ENCODE data around the gene FAM50B. TPM values are rescaled to one million over a fixed set of nuclear protein-coding genes. Genes with fewer than 3 reads are reported as not detected.

Gene FAM50B
- total RNA-seq, 4 donors from 2014 or later: 12.5 to 26.6 (median 17.6) TPM

- H3K9me3 ChIP-seq: no peaks in the 10 kb centered on the region
- no peaks in the 10 kb centered on the region for H3K27me3 ChIP-seq
- H3K4me3 ChIP-seq: no peak overlapping the region
- peaks cover 15 to 42% (median 22%) of the 10 kb centered on the region in 4 donors for H3K4me1 ChIP-seq
- intact Hi-C loops (cut with DNase I): loop anchor here (10.0 kb wide), 1 partner anchor 569 kb away; no protein-coding TSS in a partner anchor
- peak overlapping the region in 2 of 4 donors; percentile 25 to 57 for H3K27ac ChIP-seq (replicated peaks in 1 of 4)
- H3K36me3 ChIP-seq: no peaks in the 10 kb centered on the region
- TF ChIP-seq CTCF (IDR thresholded peaks at IDR 0.05) (no peak), POLR2A (IDR thresholded peaks at IDR 0.05; ENCODE audit: low read depth) (no peak), EP300 (IDR thresholded peaks at IDR 0.05) (no peak), POLR2AphosphoS5 (IDR thresholded peaks at IDR 0.05) (no peak)
- WGBS: 79% methylated on average over 9 of the region's 9 CpGs
- no peak for DNase-seq (ENCODE audit: extremely low spot score)
Observed at GRCh38 chr6:3843379-3844096, 5.6 kb upstream of the FAM50B start.

DNA sequence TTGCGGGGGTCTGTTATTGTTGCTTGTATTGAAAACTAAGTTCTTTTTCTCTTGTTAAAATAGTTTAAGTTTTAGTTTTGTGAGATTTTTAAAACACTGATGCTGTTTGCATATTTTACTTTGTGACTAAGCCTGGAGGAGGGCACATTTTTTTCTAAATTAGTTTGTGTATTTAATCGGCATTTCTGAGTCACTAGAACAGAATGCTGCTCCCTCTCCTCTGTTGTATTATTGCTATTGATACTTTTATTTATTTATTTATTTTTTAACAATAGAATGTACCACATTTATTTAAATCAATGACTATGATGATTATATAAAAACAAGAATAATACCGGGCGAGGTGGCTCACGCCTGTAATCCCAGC lies 5.1 kb upstream of the FAM50B start:
- Histone ChIP-seq H3K36me3 (no peaks in the 10 kb centered on the region), H3K4me1 (peaks cover 15 to 45% (median 24%) of the 10 kb centered on the region in 4 donors), H3K27me3 (no peaks in the 10 kb centered on the region), H3K4me3 (no peak overlapping the region), H3K9me3 (no peaks in the 10 kb centered on the region), H3K27ac (replicated peaks in 1 of 4) (peak overlapping the region in 2 of 4 donors; percentile 25 to 57)
- intact Hi-C loops (cut with DNase I): loop anchor here (10.0 kb wide), 1 partner anchor 569 kb away; no protein-coding TSS in a partner anchor
- TF ChIP-seq CTCF (IDR thresholded peaks at IDR 0.05) (no peak), POLR2A (IDR thresholded peaks at IDR 0.05; ENCODE audit: low read depth) (no peak), EP300 (IDR thresholded peaks at IDR 0.05) (no peak)
- DNase-seq (ENCODE audit: extremely low spot score): no peak
- WGBS: 86% methylated on average over 5 of the region's 5 CpGs

DNA sequence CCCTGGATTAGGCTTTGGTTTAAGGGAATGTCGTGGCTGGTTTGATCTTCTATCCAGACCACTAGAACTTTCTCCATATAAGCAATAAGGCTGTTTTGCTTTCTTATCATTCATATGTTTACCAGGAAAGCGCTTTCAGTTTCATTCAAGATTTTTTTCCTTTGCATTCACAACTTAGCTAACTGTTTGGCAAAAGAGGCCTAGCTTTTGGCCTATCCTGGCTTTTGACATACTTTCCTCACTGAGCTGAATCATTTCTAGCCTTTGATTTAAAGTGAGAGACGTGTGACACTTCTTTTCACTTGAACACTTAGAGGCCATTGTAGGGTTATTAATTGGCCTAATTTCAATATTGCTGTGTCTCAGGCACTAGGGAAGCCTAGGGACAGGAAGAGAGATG lies 1.7 kb upstream of the FAM50B start:
- no peak for TF ChIP-seq CTCF (IDR thresholded peaks at IDR 0.05)
- no peak for TF ChIP-seq POLR2AphosphoS5 (IDR thresholded peaks at IDR 0.05)
- no peak for TF ChIP-seq POLR2A (IDR thresholded peaks at IDR 0.05; ENCODE audit: low read depth)
- TF ChIP-seq EP300 (IDR thresholded peaks at IDR 0.05): no peak
- 95% methylated on average over 3 of the region's 3 CpGs for WGBS
- Histone ChIP-seq H3K9me3 (no peaks in the 10 kb centered on the region), H3K27ac (replicated peaks in 1 of 4) (peak overlapping the region in 2 of 4 donors; percentile 18 to 83), H3K36me3 (no peaks in the 10 kb centered on the region), H3K4me3 (no peak overlapping the region), H3K27me3 (no peaks in the 10 kb centered on the region), H3K4me1 (peaks cover 4 to 37% (median 28%) of the 10 kb centered on the region in 4 donors)
- DNase-seq (ENCODE audit: extremely low spot score): no peak
- intact Hi-C loops (cut with DNase I): loop anchor here (5.0 to 10.0 kb wide), 2 partner anchors 105 to 573 kb away; no protein-coding TSS in a partner anchor

DNA sequence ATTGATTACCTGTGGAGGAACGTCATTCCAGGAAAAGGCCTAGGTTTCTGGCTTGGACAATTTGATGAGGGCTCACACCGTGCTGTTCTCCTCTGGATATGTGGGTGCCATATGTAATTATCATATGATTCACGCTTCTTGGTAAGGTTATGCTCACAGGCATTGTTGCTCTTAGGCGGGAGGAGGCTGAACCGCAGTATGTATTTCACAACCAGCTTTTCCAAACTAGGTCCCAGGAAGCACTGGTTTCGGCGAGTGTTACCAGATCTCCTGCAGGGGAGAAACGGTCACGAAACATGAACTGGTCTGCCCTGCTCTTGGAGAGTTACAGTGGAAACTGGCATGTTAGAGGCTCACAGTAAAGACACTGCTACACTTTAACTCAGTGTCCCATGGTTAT lies 793 bp upstream of the FAM50B start:
- H3K4me1 ChIP-seq: peaks cover 0 to 28% (median 23%) of the 10 kb centered on the region in 4 donors
- WGBS: 79% methylated on average over 9 of the region's 9 CpGs
- no peaks in the 10 kb centered on the region for H3K27me3 ChIP-seq
- no peaks in the 10 kb centered on the region for H3K9me3 ChIP-seq
- no peak for DNase-seq (ENCODE audit: extremely low spot score)
- peak overlapping the region; percentile 70 to 83 (median 74) for H3K27ac ChIP-seq (replicated peaks in 1 of 4)
- H3K4me3 ChIP-seq: peak overlapping the region; percentile 55 to 64 (median 56)
- no peak for TF ChIP-seq POLR2AphosphoS5 (IDR thresholded peaks at IDR 0.05)
- TF ChIP-seq CTCF (IDR thresholded peaks at IDR 0.05): no peak
- no peak for TF ChIP-seq POLR2A (IDR thresholded peaks at IDR 0.05; ENCODE audit: low read depth)
- TF ChIP-seq EP300 (IDR thresholded peaks at IDR 0.05): no peak
- no peaks in the 10 kb centered on the region for H3K36me3 ChIP-seq
- intact Hi-C loops (cut with DNase I): loop anchor here (2.0 to 10.0 kb wide), 3 partner anchors 106 to 574 kb away; no protein-coding TSS in a partner anchor
